KOPT-K1 (cell line): Measurements from ENCODE around the gene FCHSD2.
"Not testable (repeated sequence)": the region's sequence is repeated elsewhere in the genome, so short reads cannot be mapped to it uniquely, and the experiment has no call there.

Source experiments
- H3K27ac ChIP-seq: fragments of 200-600 bp; sonication (generic); 2 replicates; pipeline ENCODE4 v1.5.1; 2016; ENCODE audit warnings: antibody characterized with exemption, mild to moderate bottlenecking, low read depth, low read length; ENCODE audit not compliant: poor library complexity, severe bottlenecking
- H3K36me3 ChIP-seq: fragments of 200-600 bp; sonication (generic); 2 replicates; pipeline ENCODE4 v1.5.1; 2017; ENCODE audit warnings: antibody characterized with exemption, mild to moderate bottlenecking, low read length, moderate library complexity; ENCODE audit not compliant: insufficient read depth
- H3K9me3 ChIP-seq: fragments of 200-600 bp; sonication (generic); 2 replicates; pipeline ENCODE4 v1.5.1; 2017; ENCODE audit warnings: antibody characterized with exemption, low read length, mild to moderate bottlenecking; ENCODE audit not compliant: insufficient read depth, poor library complexity, severe bottlenecking

The FCHSD2 gene

GRCh38 chr11:72859126-72859525, 283.0 kb downstream of the FCHSD2 start:
- no peaks in the 10 kb centered on the region for H3K9me3 ChIP-seq
- H3K27ac ChIP-seq, result no peak overlapping the region
- peaks cover 23% of the 10 kb centered on the region; the same call in 1 of the 2 replicates for H3K36me3 ChIP-seq

- peaks cover 23% of the 10 kb centered on the region; the same call in 1 of the 2 replicates for H3K36me3 ChIP-seq
- not testable (repeated sequence) for H3K9me3 ChIP-seq, H3K27ac ChIP-seq
These were observed 283.9 kb downstream of the FCHSD2 start for GRCh38 chr11:72858267-72858666.

- no peaks in the 10 kb centered on the region for H3K9me3 ChIP-seq
- no peak overlapping the region for H3K27ac ChIP-seq
- H3K36me3 ChIP-seq, result peaks cover 23% of the 10 kb centered on the region; the same call in 1 of the 2 replicates
These were observed 285.4 kb downstream of the FCHSD2 start for GRCh38 chr11:72856551-72857345.

GRCh38 chr11:72856065-72856464, 286.1 kb downstream of the FCHSD2 start:
- no peaks in the 10 kb centered on the region for H3K9me3 ChIP-seq
- peaks cover 23% of the 10 kb centered on the region; the same call in 1 of the 2 replicates for H3K36me3 ChIP-seq
- H3K27ac ChIP-seq, result no peak overlapping the region

GRCh38 chr11:72851726-72852125, 290.4 kb downstream of the FCHSD2 start:
- Histone ChIP-seq H3K9me3 (no peaks in the 10 kb centered on the region), H3K27ac (no peak overlapping the region), H3K36me3 (peaks cover 27% of the 10 kb centered on the region)

- Histone ChIP-seq H3K9me3 (no peaks in the 10 kb centered on the region), H3K27ac (no peak overlapping the region), H3K36me3 (peaks cover 32% of the 10 kb centered on the region)
These were observed 291.3 kb downstream of the FCHSD2 start for GRCh38 chr11:72850832-72851231.

- Histone ChIP-seq H3K9me3 (no peaks in the 10 kb centered on the region), H3K27ac (no peak overlapping the region), H3K36me3 (peaks cover 49% of the 10 kb centered on the region)
These were observed 293.2 kb downstream of the FCHSD2 start for GRCh38 chr11:72848846-72849466.

GRCh38 chr11:72844356-72844755, 297.8 kb downstream of the FCHSD2 start:
- Histone ChIP-seq H3K27ac (no peak overlapping the region), H3K9me3 (no peaks in the 10 kb centered on the region), H3K36me3 (peaks cover 89% of the 10 kb centered on the region)

GRCh38 chr11:72842653-72843330, 299.3 kb downstream of the FCHSD2 start:
- peaks cover 89% of the 10 kb centered on the region for H3K36me3 ChIP-seq
- no peaks in the 10 kb centered on the region for H3K9me3 ChIP-seq
- H3K27ac ChIP-seq, result no peak overlapping the region

- Histone ChIP-seq H3K9me3 (no peaks in the 10 kb centered on the region), H3K36me3 (peaks cover 91% of the 10 kb centered on the region), H3K27ac (no peak overlapping the region)
These were observed 300.0 kb downstream of the FCHSD2 start for GRCh38 chr11:72842126-72842525.

- Histone ChIP-seq H3K36me3 (peaks cover 95% of the 10 kb centered on the region), H3K27ac (no peak overlapping the region), H3K9me3 (no peaks in the 10 kb centered on the region)
These were observed 300.7 kb downstream of the FCHSD2 start for GRCh38 chr11:72841397-72841796.

GRCh38 chr11:72840780-72841179, 301.3 kb downstream of the FCHSD2 start:
- Histone ChIP-seq H3K9me3 (no peaks in the 10 kb centered on the region), H3K27ac (no peak overlapping the region), H3K36me3 (peaks cover 97% of the 10 kb centered on the region)

- Histone ChIP-seq H3K27ac (no peak overlapping the region), H3K9me3 (no peaks in the 10 kb centered on the region), H3K36me3 (peaks cover 89% of the 10 kb centered on the region)
These were observed 303.3 kb downstream of the FCHSD2 start for GRCh38 chr11:72838691-72839305.

GRCh38 chr11:72836111-72836510, 306.0 kb downstream of the FCHSD2 start:
- Histone ChIP-seq H3K27ac (no peak overlapping the region), H3K9me3 (no peaks in the 10 kb centered on the region), H3K36me3 (peaks cover 88% of the 10 kb centered on the region)

GRCh38 chr11:72834905-72835304, 307.2 kb downstream of the FCHSD2 start:
- Histone ChIP-seq H3K9me3 (no peaks in the 10 kb centered on the region), H3K27ac (no peak overlapping the region), H3K36me3 (peaks cover 88% of the 10 kb centered on the region)
